NCI-H1930 (cell line): ENCODE data around the gene DENND1A.

Experiments used
- DNase-seq, 2 experiments: peaks; one replicate each; lab custom pipeline; 2025; lab: John Stamatoyannopoulos, UW

The DENND1A gene

DNA sequence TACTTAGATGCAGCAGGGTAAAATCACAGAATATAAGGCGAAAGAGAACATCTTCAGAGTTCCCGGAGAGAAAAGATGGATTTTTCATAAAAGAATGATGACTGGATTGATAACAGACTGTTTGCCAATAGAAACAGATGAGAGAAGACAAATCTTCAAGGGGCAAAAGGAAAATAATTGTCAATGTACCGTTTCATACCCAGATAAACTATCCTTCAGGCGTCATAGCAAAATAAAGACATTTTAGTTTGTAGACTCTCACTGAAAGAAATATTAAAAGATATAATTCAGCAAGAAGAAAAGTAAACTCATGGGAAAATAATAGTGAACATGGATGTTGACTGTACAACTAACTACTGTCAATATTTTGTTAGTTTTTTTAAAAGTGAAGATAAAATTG lies 399.7 kb downstream of the DENND1A start:
- no peak for DNase-seq

DNA sequence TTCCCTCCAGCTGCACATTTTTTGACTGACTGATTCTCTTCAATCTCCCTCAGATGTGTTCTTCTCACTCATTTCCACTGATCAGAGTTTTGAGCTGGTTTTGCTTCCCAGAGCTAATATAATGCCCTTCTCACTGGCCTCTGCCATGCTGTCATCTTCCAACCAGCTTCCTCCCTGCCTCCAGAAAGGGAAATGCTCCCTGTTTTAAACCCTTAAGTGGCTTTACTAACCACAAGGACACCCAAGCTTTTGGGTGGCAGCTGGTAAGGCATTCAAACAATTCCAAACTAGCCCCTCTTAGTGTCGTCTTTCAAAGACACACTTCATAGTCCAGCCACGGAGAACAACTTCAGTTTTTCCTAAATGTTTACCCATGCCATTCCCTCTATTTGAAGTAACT lies 401.4 kb downstream of the DENND1A start:
- no peak for DNase-seq

DNA sequence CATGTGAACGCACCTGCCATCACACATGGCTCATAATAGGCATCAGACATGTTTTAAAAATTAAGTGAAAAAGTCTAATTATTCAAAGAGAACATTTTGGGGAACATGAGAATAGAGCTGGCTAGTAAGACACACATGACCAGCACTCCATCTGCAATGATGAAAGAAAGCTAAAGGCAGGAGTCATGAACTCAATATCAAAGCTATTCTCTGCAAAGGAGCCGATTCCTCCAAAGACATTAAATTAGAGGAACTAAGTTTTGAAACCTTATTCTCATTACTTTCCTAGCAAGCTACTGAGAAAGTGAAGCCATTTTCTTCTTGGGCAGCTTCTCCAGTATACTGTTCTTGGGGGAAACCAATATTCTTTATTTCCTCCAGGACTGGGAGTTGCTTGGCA lies 401.9 kb downstream of the DENND1A start:
- DNase-seq: no peak

DNA sequence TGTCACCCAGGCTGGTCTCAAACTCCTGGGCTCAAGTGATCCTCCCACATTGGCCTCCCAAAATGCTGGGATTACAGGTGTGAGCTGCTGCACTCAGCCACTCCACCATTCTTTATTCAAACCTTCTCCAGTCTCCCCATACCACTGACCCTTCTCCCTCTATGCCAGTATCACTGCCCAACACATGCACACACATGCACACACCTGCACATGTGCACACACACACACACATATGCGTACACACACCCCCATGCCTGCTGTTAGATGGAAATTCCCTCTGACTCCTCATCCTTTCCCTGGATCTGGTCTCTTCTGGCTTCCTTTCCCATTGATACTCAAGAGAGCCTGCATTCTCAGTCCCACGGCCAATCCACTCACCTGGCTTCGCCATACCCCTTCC lies 404.0 kb downstream of the DENND1A start:
- DNase-seq: no peak

DNA sequence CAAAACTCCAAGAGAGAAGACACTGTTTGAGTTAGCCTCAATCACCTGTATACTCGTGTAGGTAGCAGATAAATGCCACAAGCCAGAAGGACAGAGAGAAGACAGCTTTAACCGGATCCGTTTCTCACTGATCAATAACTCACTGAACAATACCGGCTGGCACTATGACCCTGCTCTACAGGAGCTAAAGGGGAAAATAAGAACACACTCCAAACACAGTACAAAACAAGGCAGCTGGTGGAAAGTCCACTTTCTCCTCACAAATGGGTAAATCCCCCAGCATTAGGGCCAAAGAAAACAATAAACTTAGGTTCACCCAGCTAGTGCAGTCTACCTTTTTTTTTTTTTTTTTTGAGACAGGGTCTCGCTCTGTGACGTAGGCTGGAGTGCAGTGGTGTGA lies 404.5 kb downstream of the DENND1A start:
- DNase-seq: no peak

DNA sequence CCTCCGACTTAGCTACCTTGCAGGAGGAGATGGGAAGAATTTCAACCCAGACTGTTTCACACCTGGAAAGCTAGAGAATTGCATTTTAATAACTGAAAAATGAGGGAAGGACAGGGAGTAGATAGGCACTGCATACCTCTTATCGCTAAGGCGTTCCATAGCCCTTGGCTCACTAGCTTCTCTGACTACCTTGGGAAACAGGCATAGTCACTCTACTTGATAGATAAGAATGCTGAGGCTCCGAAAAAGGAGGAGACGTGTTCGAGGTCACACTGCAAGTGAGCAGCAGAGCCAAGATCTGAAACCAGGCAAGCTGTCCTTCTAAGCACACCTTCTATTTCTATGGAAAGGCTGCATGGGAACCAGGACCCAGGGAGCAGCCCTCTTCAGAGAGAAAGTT lies 405.1 kb downstream of the DENND1A start:
- no peak for DNase-seq

DNA sequence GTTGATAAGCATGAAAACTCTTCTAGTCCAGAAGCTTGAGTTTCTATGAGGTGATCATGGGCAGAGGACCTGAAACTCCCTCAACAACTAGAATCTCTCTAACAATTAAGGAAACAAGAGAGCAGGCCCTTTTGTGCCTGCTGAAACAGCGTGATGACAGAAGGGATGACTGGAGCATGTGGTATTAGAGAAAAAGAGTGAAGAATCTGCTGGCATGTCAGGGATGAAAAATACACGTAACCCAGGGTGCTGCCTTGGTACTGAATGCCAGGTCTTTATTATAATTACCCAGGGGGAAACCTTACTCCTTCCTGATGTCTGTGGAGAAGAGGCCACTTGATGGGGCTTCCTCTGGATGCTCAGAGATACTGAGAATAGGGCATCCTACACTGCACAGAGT lies 406.1 kb downstream of the DENND1A start:
- DNase-seq: no peak

DNA sequence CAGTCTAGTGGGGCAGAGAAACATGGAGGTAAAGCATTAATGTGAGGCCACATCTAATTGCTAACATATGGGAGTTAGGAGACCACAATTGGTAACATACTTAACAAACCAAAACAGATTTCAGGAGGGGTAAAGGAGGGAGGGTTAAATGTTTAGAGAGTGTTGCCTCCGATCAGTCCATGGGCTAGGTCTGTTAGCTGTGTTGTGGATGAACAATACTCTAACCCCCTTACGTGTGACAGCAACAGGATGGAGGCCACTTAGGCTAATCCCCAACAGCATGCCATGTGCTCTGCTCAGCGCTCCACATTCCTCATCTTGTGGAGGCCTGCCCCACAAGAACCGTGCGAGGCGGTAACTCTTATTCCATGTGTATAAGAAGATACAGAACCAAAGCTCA lies 406.9 kb downstream of the DENND1A start:
- no peak for DNase-seq

DNA sequence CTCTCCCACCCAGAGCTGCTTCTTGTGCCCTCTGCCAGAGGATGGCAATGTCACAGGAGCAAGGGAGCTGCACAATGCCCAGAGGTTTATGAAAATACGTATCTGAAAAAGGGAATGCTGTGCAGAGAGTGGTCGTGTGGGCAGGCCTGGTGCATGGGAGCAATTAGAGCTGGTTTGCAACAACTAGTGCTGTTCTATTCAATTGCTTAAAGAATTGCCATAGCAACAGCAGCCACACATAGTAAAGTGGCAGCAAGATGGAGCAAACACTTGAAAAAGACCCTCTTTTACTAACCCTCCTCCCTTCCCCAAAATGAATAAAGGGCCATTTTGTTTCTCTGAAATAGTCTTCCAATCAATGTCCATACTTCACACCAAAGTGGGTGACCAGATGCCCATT lies 407.7 kb downstream of the DENND1A start:
- no peak for DNase-seq

DNA sequence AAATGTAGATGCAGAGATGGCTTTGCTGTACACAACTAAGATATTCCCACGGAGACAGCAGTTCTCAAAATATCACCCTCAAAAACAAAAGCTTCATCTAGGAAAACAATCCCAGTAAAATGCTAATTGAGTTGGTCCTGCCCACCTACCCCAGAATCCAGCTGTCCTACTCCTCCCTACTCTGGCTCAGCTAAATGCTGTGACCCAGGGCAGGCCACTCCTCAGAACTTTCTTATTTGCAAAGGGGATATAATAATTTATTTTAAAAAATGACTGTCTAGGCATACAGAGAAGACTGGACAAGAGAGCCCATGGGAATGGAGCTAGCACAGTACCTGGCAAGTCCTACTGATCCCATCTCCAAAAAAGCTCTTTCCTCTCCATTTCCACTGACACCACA lies 411.6 kb downstream of the DENND1A start:
- DNase-seq: no peak

DNA sequence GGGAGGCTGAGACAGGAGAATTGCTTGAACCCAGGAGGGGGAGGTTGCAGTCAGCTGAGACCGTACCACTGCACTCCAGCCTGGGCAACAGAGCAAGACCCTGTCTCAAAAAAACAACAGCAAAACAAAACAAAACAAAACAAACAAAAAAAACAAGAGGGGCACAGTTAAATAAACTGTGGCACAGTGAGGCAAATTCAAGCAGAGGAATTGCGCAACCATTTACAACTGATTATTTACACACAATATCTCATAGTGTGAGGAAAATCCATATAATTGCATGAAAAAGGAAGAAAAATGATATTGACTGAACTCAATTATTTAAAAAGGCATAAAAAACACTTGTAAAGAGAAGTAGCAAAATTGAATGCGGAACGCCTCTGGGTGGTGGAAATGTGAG lies 412.4 kb downstream of the DENND1A start:
- no peak for DNase-seq

DNA sequence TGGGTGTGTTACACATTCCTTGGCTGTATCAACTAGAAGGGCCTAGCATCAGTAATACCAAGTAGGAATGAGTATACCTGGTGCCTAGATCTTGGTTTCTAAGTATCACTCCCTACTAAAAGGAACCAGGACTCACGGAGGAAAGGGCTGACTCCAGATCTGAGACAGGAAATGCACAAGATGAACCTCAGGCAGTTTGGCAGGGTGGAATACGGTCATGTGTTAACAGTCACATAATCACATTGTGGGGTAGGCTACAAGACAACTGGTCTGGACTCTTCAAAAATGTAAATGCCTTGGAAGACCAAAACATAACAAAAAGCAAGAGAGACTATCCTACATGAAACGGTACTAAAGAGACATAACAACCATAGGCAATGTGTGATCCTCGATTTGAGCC lies 415.2 kb downstream of the DENND1A start:
- no peak for DNase-seq

DNA sequence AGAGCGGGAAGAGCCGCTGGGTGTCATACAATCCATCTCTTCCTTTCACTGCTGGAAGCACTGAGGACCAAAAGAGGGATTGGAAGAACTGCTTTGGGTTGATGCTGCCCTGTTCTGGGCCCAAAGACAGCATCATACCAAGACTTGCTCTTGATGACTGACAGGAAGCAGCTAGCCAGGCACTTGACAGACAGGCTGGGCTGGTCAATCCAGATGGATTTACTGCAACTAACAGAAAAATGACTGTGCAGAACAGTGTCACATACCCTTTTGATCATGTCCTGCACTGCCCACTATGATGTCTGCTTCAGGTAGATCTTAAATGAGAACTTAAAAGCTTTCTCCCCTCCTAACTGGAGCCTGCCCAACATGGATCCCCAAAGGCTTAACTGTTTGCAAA lies 416.4 kb downstream of the DENND1A start:
- no peak for DNase-seq

DNA sequence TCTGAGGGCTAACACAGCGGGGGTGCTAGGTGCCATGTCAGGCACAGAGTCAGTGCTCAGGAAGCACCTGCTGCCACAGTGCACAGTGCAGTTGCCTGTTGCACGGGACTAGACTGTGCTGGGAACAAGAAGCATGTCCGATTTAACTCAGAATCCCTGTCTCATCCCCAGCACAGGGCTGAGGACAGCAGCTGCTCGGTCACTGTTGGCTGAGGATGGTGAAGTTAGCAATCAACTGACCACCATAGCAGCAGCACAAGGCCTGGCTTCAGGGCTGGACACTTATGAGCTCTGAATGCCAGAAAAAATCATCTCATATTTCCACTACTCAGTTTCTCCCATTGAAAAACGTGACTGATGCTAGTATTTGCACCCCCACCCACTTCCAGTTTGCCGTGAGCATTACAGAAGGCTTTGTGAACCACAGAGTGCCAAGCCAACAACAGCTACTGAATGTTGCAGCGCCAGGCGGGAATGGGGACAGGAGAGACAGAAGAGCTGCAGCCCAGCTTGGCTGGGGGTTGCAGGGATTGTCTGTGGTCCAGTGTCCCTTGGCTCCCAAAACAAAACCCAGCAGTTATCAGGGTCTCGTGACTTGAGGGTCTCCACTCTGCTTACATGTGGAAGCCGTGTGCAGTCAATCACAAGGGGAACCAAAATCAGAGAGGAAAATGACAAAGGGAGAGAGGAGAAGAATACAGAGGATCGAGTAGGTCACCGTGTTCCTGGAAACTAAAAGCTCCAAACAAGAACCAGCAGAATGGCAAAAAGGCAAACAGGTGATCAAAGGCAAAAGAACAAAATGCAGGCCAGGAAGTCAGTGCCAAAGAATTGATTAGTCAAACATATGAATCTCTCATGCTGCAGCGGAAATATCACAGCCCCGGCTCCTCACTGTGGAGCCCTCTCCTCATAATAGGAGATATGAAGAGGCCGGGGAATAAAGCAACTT lies 418.3 kb downstream of the DENND1A start:
- no peak for DNase-seq

DNA sequence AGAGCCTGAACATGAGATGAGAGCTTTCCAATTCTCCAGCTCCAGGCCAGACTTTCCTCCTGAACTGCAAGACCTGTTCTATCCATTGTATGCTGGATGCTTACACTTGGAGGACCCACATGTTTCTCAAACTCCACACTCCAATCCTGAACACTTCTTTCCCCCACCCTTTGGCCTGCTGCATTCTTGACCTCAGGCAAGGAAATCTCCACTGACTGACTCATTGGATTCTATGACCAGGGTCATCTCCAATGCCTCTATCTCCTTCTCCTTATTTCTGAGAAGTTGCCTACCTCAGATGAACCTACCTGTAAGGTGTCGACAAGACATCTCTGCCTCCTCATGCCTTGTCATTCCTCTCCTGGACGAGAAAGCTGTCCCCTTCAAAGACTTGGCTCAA lies 420.3 kb downstream of the DENND1A start:
- no peak for DNase-seq

DNA sequence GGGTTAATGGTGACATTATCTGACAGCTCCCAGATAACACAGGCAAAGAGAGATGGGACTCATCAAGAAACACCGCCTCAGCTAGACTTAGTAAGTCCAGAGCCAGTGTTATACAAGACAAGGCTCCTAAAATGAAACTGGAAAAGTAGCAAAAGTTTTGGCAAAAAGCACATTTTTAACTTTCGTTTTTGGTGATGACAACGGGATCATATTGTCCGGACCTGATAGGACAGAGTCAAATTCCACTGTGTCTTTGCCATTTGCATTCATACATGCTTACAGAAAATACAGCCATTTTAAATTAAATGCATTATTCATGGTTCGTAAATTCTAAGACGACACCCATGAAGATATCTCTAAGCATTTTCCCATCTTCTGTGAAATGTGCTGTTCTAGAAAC lies 421.9 kb downstream of the DENND1A start:
- DNase-seq: no peak

DNA sequence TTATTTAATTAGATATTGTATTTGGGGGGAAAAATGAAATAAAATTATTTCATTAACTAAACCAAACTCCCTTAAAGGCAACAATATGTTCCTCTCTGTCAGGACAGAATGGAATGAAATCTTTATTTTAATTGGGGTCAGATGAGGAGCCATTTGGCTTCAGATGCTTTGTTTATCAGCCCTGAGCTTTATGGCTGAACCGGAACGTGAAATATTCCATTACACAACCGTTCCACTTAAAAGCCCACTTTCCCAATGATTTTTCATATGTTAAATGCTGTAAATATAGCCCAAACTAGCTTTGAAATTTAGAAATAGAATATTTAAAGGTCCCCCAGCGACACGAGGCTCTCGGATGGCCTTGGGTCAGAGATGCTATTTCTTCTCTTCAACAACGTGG lies 424.4 kb downstream of the DENND1A start:
- DNase-seq: no peak

DNA sequence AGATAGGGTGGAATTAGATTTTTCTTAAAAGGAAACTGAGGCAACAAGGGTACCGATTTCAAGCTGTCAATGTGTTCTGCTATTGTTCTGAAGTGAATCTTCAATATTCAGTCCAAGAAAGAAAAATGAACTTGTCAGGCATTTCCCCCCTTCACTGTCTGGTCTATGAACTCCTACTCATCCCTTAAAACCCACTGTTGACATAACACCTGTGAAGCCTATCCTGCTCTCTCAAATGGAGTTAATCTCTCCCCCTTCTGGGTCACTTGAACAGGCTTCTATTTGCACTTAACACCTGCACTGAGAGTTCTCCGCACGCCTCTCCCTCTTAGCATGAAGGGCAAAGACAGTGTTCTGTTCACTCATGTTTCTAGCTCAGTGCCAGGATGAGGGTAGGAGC lies 429.6 kb downstream of the DENND1A start:
- DNase-seq: no peak

DNA sequence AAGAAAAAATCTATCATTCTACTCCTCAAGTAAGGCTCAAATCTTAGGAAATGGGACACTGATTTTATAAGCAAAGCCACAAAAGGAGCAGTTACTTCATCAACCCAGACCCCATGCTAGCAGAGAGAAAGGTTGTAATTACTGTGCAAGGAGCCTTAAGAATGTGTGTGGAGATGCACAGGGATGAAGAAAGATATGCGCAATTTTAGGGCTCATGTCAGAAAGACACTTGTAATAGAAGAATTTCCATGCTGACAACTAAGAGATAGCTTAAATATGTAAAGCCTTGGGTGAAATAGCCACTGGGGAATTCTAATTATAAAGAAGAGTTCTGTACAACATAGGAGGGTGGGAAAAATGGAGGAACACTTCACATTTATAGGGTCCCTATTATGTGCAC lies 432.1 kb downstream of the DENND1A start:
- DNase-seq: no peak

DNA sequence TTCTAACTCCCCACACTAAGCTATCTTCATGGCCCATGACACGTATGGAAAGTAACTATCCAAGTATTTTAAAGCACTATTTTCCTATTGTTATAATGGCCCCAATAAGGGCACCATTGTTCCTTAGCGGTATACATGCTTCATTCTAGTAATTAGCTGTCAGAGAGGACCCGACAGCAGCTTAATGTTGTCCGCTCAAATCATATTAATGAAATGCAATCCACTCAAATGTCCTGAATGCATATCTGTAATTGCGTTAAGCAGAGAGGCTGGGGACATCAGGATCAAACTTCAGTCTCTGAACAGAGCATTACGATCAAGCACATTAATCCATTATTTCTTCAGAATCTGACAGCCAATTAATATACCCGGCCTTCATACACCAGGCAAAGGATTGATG lies 434.2 kb downstream of the DENND1A start:
- no peak for DNase-seq

DNA sequence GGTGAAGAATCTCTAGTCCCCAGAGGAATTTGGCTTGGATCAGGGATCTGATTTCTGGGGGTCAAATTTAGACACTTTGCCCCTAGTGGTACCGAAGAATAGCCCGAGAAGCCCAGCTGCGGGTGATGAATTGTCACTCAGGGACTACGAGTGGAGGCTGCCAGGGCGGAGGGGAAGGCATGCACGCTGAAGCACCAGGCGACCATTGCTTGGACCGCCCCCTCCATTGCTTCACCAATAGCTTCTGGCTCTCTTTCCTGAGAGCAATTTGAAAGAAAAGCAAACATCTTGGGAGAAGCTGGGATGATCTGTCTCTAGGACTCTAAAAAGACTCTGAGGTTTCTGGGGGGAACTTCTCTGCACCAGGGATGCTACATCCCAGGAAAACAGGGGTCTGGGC lies 436.3 kb downstream of the DENND1A start:
- no peak for DNase-seq

DNA sequence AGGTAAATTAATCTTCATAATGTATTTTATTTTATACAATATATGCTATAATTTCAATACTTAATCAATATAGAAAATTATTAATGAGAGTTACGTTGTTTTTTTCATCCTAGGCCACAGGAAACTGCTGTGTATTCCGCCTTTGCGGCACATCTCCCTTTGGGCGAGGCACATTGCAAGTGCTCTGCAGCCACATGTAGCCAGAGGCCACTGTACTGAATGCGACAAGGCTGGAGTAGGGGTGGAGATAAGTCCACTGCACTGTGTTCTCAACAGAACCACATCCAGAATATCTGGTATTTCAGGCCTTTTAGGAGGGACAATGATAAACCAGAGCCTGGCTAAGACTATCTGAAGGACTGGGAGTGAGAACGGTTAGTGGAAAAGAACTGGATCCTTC lies 439.2 kb downstream of the DENND1A start:
- no peak for DNase-seq

DNA sequence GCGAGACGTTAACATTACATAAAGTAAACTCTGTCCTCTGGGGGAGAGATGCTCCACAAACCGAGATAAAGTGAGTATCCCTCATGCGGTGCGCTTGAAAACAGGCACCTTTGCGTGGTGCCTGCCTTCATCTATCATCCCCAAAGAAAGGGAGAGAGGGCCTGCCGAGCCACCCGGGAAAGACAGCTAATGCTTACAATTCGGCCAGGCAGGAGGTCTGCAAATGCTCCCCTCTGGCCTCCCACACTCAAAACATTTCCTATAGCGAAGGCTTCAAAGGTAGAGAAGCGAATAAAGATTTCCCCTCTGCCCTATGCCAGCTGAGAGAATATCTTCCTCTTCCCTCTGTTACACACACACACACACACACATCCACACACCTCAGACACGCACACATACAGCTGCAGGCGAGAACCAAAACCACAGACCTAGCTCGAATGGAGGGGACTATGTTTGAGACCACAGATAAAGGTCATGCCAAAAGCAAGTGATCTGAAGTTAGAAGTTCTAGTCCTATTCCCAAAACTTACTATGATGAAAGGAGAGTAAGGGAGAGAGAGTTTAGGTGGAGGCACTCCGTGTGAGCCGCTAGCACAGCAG lies 441.1 kb downstream of the DENND1A start:
- DNase-seq: no peak
